Spleen (tissue), 13 donors: ENCODE results near the gene CETP. TPM values are rescaled to one million over a fixed set of nuclear protein-coding genes. Genes with fewer than 3 reads are reported as not detected.
A peak's percentile ranks its signal among the peaks of the same experiment; 100 is the strongest.

Source experiments
- DNase-seq: peaks from one replicate; pipeline ENCODE4 v3.0.0-alpha.2; 2020
- H3K27ac ChIP-seq, 8 donors: fragments of 200-600 bp; sonication (generic) in 7 of 8; 1 replicate in 4 of 8; 2 replicates in 4 of 8; pipeline versions ENCODE4 v1.5.0 to v1.8.0; 2016 to 2021; ENCODE audit warnings: inconsistent platforms in 4 of 8, mild to moderate bottlenecking in 4 of 8, moderate library complexity in 1 of 8
- H3K27me3 ChIP-seq, 7 donors: fragments of 200-600 bp; sonication (generic) in 6 of 7; replicated peaks in 1 of 7; 1 replicate in 4 of 7; 2 replicates in 3 of 7; pipeline versions ENCODE4 v1.5.0 to v1.8.0; 2016 to 2021; ENCODE audit warnings: inconsistent platforms in 3 of 7, mild to moderate bottlenecking in 1 of 7
- H3K36me3 ChIP-seq, 6 donors: fragments of 200-600 bp; sonication (generic) in 5 of 6; 1 replicate in 4 of 6; 2 replicates in 2 of 6; pipeline versions ENCODE4 v1.5.0 to v1.8.0; 2016 to 2021; ENCODE audit warnings: inconsistent platforms in 2 of 6
- H3K4me1 ChIP-seq, 6 donors: fragments of 200-600 bp; sonication (generic) in 5 of 6; 1 replicate in 3 of 6; 2 replicates in 3 of 6; pipeline versions ENCODE4 v1.5.0 to v1.8.0; 2016 to 2021; ENCODE audit warnings: inconsistent platforms in 3 of 6
- H3K4me3 ChIP-seq, 8 donors: fragments of 200-600 bp; sonication (generic) in 7 of 8; 1 replicate in 4 of 8; 2 replicates in 4 of 8; pipeline versions ENCODE4 v1.5.0 to v1.8.0; 2016 to 2021; ENCODE audit warnings: inconsistent platforms in 4 of 8, mild to moderate bottlenecking in 4 of 8, moderate library complexity in 2 of 8
- H3K9me3 ChIP-seq, 8 donors: fragments of 200-600 bp; sonication (generic) in 7 of 8; 1 replicate in 4 of 8; 2 replicates in 4 of 8; pipeline versions ENCODE4 v1.5.0 to v1.8.0; 2016 to 2021; ENCODE audit warnings: inconsistent platforms in 4 of 8
- POLR2A ChIP-seq, 3 donors: fragments of 450-650 bp; IDR thresholded peaks; one replicate each; pipeline ENCODE4 v1.5.1; 2017; ENCODE audit warnings: antibody characterized with exemption in 3 of 3, mild to moderate bottlenecking in 1 of 3
- POLR2AphosphoS5 ChIP-seq, 3 donors: sonication (generic); formaldehyde crosslinking; IDR thresholded peaks; one replicate each; pipeline ENCODE4 v1.5.1; 2017; ENCODE audit warnings: antibody characterized with exemption in 3 of 3
- WGBS, 5 donors: extraction: QIAGEN DNeasy Blood & Tissue Kit in 3 of 5; methylation state at CpG; one replicate each; pipeline versions ENCODE4 v1.1.5 to v1.1.7; 2013 to 2018; 5-methylcytosine and 5-hydroxymethylcytosine counted together
- intact Hi-C: fragments of 100-400 bp; cut with DNase I; formaldehyde crosslinking; loops from one replicate; pipeline ENCODE4 v1.15.0; 2023; ENCODE audit warnings: low total_unique reads
- long read RNA-seq, 2 donors: transcript quantifications; one replicate each; lab custom pipeline, GENCODE V29; 2026
- polyA plus RNA-seq, 3 donors: library from polyadenylated mRNA; stranded (reverse); fragments of 200-250 nt; gene quantifications; one replicate each; pipeline ENCODE4 v1.2.1, GENCODE V29; 2013
- total RNA-seq, 7 donors: library from RNA; depleted of rRNA in 3 of 7; stranded (reverse); fragments of >200 nt in 3 of 7; fragmentation: NEBNext Ultra II Directional in 4 of 7; extraction: Animal tissue kit (Norgen Biotek cat#: 25700) in 4 of 7; gene quantifications; one replicate each; pipeline versions ENCODE4 v1.1.0 to v1.2.1, GENCODE V29; 2016 to 2021
- TF ChIP-seq, protein P1 (sequence below), 11 experiments: fragments of 200-600 bp in 7 of 11; fragments of 450-650 bp in 4 of 11; sonication (generic) in 4 of 11; IDR thresholded peaks in 8 of 11; conservative IDR thresholded peaks in 3 of 11; 1 replicate in 7 of 11; 2 replicates in 4 of 11; pipeline versions ENCODE4 v1.4.0 to v1.8.0; 2016 to 2021; ENCODE audit warnings: antibody characterized with exemption in 11 of 11, inconsistent platforms in 4 of 11, mild to moderate bottlenecking in 1 of 11
- donor health status: healthy with polysubstance abuse.
- donor health status: DM: no; HTN: no; CAD: no; lungs with moderate emphysema.
- donor health status: DM: no; HTN: no; CAD: no.
- donor health status: Bipolar disorder and iron deficiency.
- donor health status: healthy.
- donor health status: DM: no; HTN: no; CAD: no.
- donor health status: DM: yes; HTN: yes; CAD: no.

Gene CETP, protein sequence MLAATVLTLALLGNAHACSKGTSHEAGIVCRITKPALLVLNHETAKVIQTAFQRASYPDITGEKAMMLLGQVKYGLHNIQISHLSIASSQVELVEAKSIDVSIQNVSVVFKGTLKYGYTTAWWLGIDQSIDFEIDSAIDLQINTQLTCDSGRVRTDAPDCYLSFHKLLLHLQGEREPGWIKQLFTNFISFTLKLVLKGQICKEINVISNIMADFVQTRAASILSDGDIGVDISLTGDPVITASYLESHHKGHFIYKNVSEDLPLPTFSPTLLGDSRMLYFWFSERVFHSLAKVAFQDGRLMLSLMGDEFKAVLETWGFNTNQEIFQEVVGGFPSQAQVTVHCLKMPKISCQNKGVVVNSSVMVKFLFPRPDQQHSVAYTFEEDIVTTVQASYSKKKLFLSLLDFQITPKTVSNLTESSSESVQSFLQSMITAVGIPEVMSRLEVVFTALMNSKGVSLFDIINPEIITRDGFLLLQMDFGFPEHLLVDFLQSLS
- 10 to 100 TPM; 15.4 to 73.8 (median 34.5) TPM for total RNA-seq
- 10 to 100 TPM in 1 of 3 donors, 1 to 10 TPM in 2; 7.6 to 13.8 (median 9.8) TPM for polyA plus RNA-seq
- long read RNA-seq, donor 1, transcript CETP-201 (16 exons, 1,791 nt): major isoform, 74 of 175 reads
- long read RNA-seq, donor 1, transcript CETP-202 (15 exons, 1,537 nt): minor isoform, 10 of 175 reads
- long read RNA-seq, donor 1, partial matches to known transcripts: 86 of 175 reads
- long read RNA-seq, donor 1, other reads (novel, unspliced or antisense): 5 of 175 reads
- long read RNA-seq, donor 2, transcript CETP-202 (15 exons, 1,537 nt): minor isoform, 5 of 48 reads
- long read RNA-seq, donor 2, transcript CETP-201 (16 exons, 1,791 nt): major isoform, 35 of 48 reads
- long read RNA-seq, donor 2, partial matches to known transcripts: 8 of 48 reads
- long read RNA-seq, donor 2, other reads (novel, unspliced or antisense): 0 of 48 reads

DNA sequence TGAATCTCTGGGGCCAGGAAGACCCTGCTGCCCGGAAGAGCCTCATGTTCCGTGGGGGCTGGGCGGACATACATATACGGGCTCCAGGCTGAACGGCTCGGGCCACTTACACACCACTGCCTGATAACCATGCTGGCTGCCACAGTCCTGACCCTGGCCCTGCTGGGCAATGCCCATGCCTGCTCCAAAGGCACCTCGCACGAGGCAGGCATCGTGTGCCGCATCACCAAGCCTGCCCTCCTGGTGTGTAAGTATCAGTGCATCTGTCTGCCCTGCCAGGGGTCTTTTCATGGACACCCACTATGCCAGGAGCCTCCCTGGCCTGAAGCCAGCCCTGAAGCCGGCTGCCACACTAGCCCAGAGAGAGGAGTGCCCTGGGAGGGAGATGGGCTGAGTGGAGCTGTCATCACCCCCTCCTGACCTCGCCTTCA, at the start of gene CETP:
Gene CETP, plus strand, starts transcription at position 100 of the 431 bp plus-strand sequence. Its CDS starts 30 bp downstream, at position 130.
- H3K9me3 ChIP-seq: no peaks in the 10 kb centered on the region
- peaks cover 25 to 70% (median 56%) of the 10 kb centered on the region in 6 donors for H3K4me1 ChIP-seq
- no peaks in the 10 kb centered on the region for H3K27me3 ChIP-seq
- WGBS, 5 donors: 43 to 69% (median 57%) methylated on average over 7 to 12 of the region's 12 CpGs
- TF ChIP-seq POLR2A (IDR thresholded peaks at IDR 0.05) (no peak), POLR2AphosphoS5 (IDR thresholded peaks at IDR 0.05) (peak in 2 of 3 donors; percentile 49)
- TF ChIP-seq, protein P1, sequence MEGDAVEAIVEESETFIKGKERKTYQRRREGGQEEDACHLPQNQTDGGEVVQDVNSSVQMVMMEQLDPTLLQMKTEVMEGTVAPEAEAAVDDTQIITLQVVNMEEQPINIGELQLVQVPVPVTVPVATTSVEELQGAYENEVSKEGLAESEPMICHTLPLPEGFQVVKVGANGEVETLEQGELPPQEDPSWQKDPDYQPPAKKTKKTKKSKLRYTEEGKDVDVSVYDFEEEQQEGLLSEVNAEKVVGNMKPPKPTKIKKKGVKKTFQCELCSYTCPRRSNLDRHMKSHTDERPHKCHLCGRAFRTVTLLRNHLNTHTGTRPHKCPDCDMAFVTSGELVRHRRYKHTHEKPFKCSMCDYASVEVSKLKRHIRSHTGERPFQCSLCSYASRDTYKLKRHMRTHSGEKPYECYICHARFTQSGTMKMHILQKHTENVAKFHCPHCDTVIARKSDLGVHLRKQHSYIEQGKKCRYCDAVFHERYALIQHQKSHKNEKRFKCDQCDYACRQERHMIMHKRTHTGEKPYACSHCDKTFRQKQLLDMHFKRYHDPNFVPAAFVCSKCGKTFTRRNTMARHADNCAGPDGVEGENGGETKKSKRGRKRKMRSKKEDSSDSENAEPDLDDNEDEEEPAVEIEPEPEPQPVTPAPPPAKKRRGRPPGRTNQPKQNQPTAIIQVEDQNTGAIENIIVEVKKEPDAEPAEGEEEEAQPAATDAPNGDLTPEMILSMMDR (IDR thresholded peaks at IDR 0.05 in 8 of 11, conservative IDR thresholded peaks at IDR 0.05 in 3 of 11): no peak
- no peaks in the 10 kb centered on the region for H3K36me3 ChIP-seq
- no peak within 1 kb of the TSS for H3K4me3 ChIP-seq
- DNase-seq: peak; percentile 74
- peak within 1 kb of the TSS; percentile 26 to 75 (median 56) for H3K27ac ChIP-seq
- intact Hi-C loops: loop anchor here (10.0 kb wide), 2 partner anchors 83 to 213 kb away; no protein-coding TSS in a partner anchor

DNA sequence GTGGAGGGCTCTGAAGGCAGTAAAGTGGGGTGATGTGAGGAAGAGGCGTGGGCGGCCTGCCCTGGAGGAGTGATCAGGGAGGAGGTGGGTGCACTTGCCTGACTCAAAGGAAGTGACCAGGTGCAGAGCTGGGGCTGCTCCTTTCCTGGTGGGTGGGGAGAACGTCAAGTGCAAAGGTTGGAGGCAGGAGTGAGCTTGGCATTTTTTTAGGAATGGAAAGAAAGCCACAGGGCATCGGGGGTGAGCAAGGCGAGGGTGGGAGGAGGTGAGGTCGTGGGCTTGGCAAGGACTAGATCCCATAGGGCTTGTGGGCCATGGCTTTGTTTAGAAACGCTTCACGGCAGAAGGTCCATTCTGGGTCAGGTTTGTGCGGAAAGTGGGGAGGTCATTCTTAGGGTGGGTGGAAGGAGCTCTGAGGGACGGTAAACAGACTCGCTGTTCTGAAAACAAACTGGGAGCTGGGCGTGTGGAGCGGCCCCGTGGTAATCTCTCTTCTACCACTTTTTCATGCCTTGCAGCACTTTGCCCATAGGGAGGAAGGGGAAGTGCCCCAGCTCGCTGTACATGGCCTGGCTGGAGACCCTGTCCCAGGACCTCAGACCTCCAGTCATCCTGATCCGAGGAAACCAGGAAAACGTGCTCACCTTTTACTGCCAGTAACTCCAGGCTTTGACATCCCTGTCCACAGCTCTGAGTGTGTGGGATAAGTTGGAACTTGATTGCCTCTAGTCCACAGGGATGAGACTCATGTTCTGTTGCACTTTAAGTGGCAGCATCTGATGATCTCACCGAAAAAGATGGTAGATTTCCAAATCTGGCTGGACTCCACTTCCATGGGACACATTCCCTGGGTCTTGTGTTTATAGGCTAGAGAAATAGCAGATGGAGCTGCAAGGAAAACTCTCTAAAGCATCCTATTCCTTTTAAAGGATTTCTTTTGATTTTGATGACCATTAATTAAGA, 48.7 kb upstream of the CETP start:
- intact Hi-C loops: no loop called here
- Histone ChIP-seq H3K9me3 (no peaks in the 10 kb centered on the region), H3K36me3 (no peaks in the 10 kb centered on the region), H3K4me3 (peak overlapping the region in 1 of 8 donors; percentile 40), H3K27me3 (no peaks in the 10 kb centered on the region), H3K4me1 (peaks cover 22 to 70% (median 60%) of the 10 kb centered on the region in 6 donors), H3K27ac (peak overlapping the region in 7 of 8 donors; percentile 35 to 92 (median 77))
- 63 to 81% (median 73%) methylated on average over 18 of the region's 18 CpGs for WGBS, 5 donors
- DNase-seq: no peak
- TF ChIP-seq, protein P1 (IDR thresholded peaks at IDR 0.05 in 8 of 11, conservative IDR thresholded peaks at IDR 0.05 in 3 of 11): no peak
- TF ChIP-seq POLR2AphosphoS5 (IDR thresholded peaks at IDR 0.05): peak in 1 of 3 donors; percentile 39

DNA sequence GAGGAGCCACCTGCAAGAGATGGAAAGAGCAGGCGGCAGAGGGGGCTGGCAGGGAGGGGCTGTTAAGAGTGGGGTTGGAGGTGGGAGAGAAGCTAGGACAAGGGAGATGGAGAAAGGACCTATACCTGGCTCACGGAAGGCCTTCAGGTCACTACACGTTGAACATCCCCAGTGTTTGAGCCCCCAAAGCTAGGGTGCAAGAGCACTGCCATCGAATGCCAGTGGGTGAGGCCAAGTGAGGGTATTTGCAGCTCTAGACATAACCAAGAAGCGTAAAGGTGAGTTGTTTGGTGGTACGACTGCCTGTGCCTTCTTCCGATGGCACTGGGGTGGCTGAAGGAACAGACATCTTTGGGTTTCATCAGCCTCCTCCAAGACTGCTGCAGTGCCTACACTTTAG, 46.9 kb upstream of the CETP start:
- WGBS, 5 donors: 81 to 94% (median 84%) methylated on average over 7 of the region's 7 CpGs
- intact Hi-C loops: no loop called here
- no peak for DNase-seq
- Histone ChIP-seq H3K4me3 (no peak overlapping the region), H3K4me1 (peaks cover 22 to 84% (median 60%) of the 10 kb centered on the region in 6 donors), H3K27ac (peak overlapping the region in 6 of 8 donors; percentile 3 to 92 (median 54)), H3K36me3 (no peaks in the 10 kb centered on the region), H3K9me3 (no peaks in the 10 kb centered on the region), H3K27me3 (no peaks in the 10 kb centered on the region)
- no peak for TF ChIP-seq POLR2AphosphoS5 (IDR thresholded peaks at IDR 0.05)
- TF ChIP-seq, protein P1 (IDR thresholded peaks at IDR 0.05 in 8 of 11, conservative IDR thresholded peaks at IDR 0.05 in 3 of 11): no peak
- TF ChIP-seq POLR2A (IDR thresholded peaks at IDR 0.05): no peak
